H9 (cell line): ENCODE measurements around the gene EEF1AKMT3. TPM values are rescaled to one million over a fixed set of nuclear protein-coding genes. Genes with fewer than 3 reads are reported as not detected.

Experiments
- DNase-seq: peaks from one replicate; pipeline ENCODE4 v3.0.0-alpha.2; 2017
- H2AFZ ChIP-seq: one replicate; pipeline ENCODE4 v1.6.1; 2013; ENCODE audit warnings: mild to moderate bottlenecking, low read length, control low read depth, moderate library complexity
- H2AK5ac ChIP-seq: 2 replicates; pipeline ENCODE4 v1.6.1; 2013; ENCODE audit warnings: low read length, control low read depth, mixed read lengths; ENCODE audit not compliant: insufficient read length
- H2BK120ac ChIP-seq: one replicate; pipeline ENCODE4 v1.6.1; 2013; ENCODE audit warnings: low read depth, mild to moderate bottlenecking, low read length, control low read depth, inconsistent platforms; ENCODE audit not compliant: poor library complexity, severe bottlenecking
- H2BK12ac ChIP-seq: 2 replicates; pipeline ENCODE4 v1.6.1; 2013; ENCODE audit warnings: low read length, control low read depth, mixed read lengths, low read depth; ENCODE audit not compliant: insufficient read length
- H2BK15ac ChIP-seq: 2 replicates; pipeline ENCODE4 v1.6.1; 2013; ENCODE audit warnings: low read depth, low read length, control low read depth
- H2BK20ac ChIP-seq: one replicate; pipeline ENCODE4 v1.6.1; 2013; ENCODE audit warnings: low read depth, mild to moderate bottlenecking, low read length, control low read depth, inconsistent platforms; ENCODE audit not compliant: poor library complexity, severe bottlenecking
- H2BK5ac ChIP-seq: 2 replicates; pipeline ENCODE4 v1.6.1; 2013; ENCODE audit warnings: low read length, control low read depth, mixed read lengths; ENCODE audit not compliant: insufficient read length
- H3K14ac ChIP-seq: 2 replicates; pipeline ENCODE4 v1.6.1; 2013; ENCODE audit warnings: low read length, control low read depth; ENCODE audit not compliant: insufficient read depth
- H3K18ac ChIP-seq: 2 replicates; pipeline ENCODE4 v1.6.1; 2013; ENCODE audit warnings: low read depth, mild to moderate bottlenecking, mixed read lengths, low read length, control low read depth; ENCODE audit not compliant: insufficient read length
- H3K23ac ChIP-seq: 2 replicates; pipeline ENCODE4 v1.6.1; 2013; ENCODE audit warnings: low read length, control low read depth, mixed read lengths, low read depth; ENCODE audit not compliant: insufficient read length
- H3K23me2 ChIP-seq: 2 replicates; pipeline ENCODE4 v1.6.1; 2013; ENCODE audit warnings: low read depth, mild to moderate bottlenecking, mixed read lengths, low read length, control low read depth; ENCODE audit not compliant: insufficient read length, poor library complexity, severe bottlenecking
- H3K27ac ChIP-seq: 2 replicates; pipeline ENCODE4 v1.5.1; 2013; ENCODE audit warnings: low read length, control low read depth, mixed read lengths, low read depth; ENCODE audit not compliant: insufficient read length
- H3K27me3 ChIP-seq: 2 replicates; pipeline ENCODE4 v1.6.1; 2013; ENCODE audit warnings: low read length, control low read depth, inconsistent platforms; ENCODE audit not compliant: insufficient read depth
- H3K4ac ChIP-seq: 2 replicates; pipeline ENCODE4 v1.6.1; 2013; ENCODE audit warnings: low read depth, mild to moderate bottlenecking, control low read depth, inconsistent platforms, low read length, moderate library complexity
- H3K4me1 ChIP-seq: 2 replicates; pipeline ENCODE4 v1.6.1; 2013; ENCODE audit warnings: low read length, control low read depth, inconsistent platforms; ENCODE audit not compliant: insufficient read depth
- H3K4me2 ChIP-seq: 2 replicates; pipeline ENCODE4 v1.6.1; 2013; ENCODE audit warnings: low read length, control low read depth, mixed read lengths; ENCODE audit not compliant: insufficient read length, insufficient read depth
- H3K56ac ChIP-seq: 2 replicates; pipeline ENCODE4 v1.6.1; 2013; ENCODE audit warnings: low read depth, mild to moderate bottlenecking, mixed read lengths, low read length, control low read depth; ENCODE audit not compliant: insufficient read length
- H3K79me1 ChIP-seq: 2 replicates; pipeline ENCODE4 v1.6.1; 2013; ENCODE audit warnings: low read depth, mild to moderate bottlenecking, moderate library complexity, low read length, control low read depth, inconsistent platforms; ENCODE audit not compliant: insufficient read depth, poor library complexity, severe bottlenecking
- H3K79me2 ChIP-seq: 2 replicates; pipeline ENCODE4 v1.6.1; 2013; ENCODE audit warnings: low read length, control low read depth, inconsistent platforms; ENCODE audit not compliant: insufficient read depth
- H3K9ac ChIP-seq: 2 replicates; pipeline ENCODE4 v1.6.1; 2013; ENCODE audit warnings: low read length, control low read depth, mixed read lengths; ENCODE audit not compliant: insufficient read length; ENCODE audit errors: extremely low read depth
- H3K9me3 ChIP-seq: one replicate; pipeline ENCODE4 v1.6.1; 2013; ENCODE audit warnings: low read depth, low read length, inconsistent platforms; ENCODE audit not compliant: control insufficient read depth
- H3T11ph ChIP-seq: one replicate; pipeline ENCODE4 v1.6.1; 2013; ENCODE audit warnings: mild to moderate bottlenecking, low read length, control low read depth, inconsistent platforms
- H4K20me1 ChIP-seq: one replicate; pipeline ENCODE4 v1.6.1; 2013; ENCODE audit not compliant: control insufficient read depth, insufficient read length, insufficient read depth
- H4K5ac ChIP-seq: 2 replicates; pipeline ENCODE4 v1.6.1; 2013; ENCODE audit warnings: low read depth, mild to moderate bottlenecking, mixed read lengths, low read length, control low read depth; ENCODE audit not compliant: insufficient read length
- H4K8ac ChIP-seq: replicated peaks from 2 replicates; pipeline ENCODE4 v1.6.1; 2013; ENCODE audit warnings: low read length, control low read depth, mixed read lengths, low read depth; ENCODE audit not compliant: insufficient read length
- H4K91ac ChIP-seq: 2 replicates; pipeline ENCODE4 v1.6.1; 2013; ENCODE audit warnings: low read depth, mild to moderate bottlenecking, moderate library complexity, mixed read lengths, low read length, control low read depth; ENCODE audit not compliant: insufficient read length
- H3K27ac Mint-ChIP-seq, 3 experiments: 2 replicates in 2 of 3; 3 replicates in 1 of 3; pipeline ENCODE4 v1.8.0; 2020 to 2021; ENCODE audit warnings: mixed read lengths in 3 of 3, mild to moderate bottlenecking in 1 of 3, moderate library complexity in 1 of 3
- H3K27me3 Mint-ChIP-seq: 2 replicates; pipeline ENCODE4 v1.8.0; 2021; ENCODE audit warnings: low read depth, mild to moderate bottlenecking, moderate library complexity, mixed read lengths
- H3K36me3 Mint-ChIP-seq, 3 experiments: 2 replicates in 2 of 3; 3 replicates in 1 of 3; pipeline ENCODE4 v1.8.0; 2020 to 2021; ENCODE audit warnings: low read depth in 3 of 3, mixed read lengths in 3 of 3; ENCODE audit not compliant: insufficient read depth in 1 of 3
- H3K4me1 Mint-ChIP-seq, 2 experiments: 2 replicates each; pipeline ENCODE4 v1.8.0; 2020; ENCODE audit warnings: mixed read lengths in 2 of 2
- H3K4me3 Mint-ChIP-seq, 2 experiments: 2 replicates in 1 of 2; 3 replicates in 1 of 2; pipeline ENCODE4 v1.8.0; 2020 to 2021; ENCODE audit warnings: mild to moderate bottlenecking in 2 of 2, mixed read lengths in 2 of 2, moderate library complexity in 1 of 2
- H3K9me3 Mint-ChIP-seq, 2 experiments: 2 replicates in 1 of 2; 3 replicates in 1 of 2; pipeline ENCODE4 v1.8.0; 2020; ENCODE audit warnings: mild to moderate bottlenecking in 2 of 2, mixed read lengths in 2 of 2, moderate library complexity in 1 of 2
- CTCF ChIP-seq: fragments of 200-600 bp; sonication (generic); conservative IDR thresholded peaks from 3 replicates; pipeline ENCODE4 v1.8.0; 2021; ENCODE audit warnings: antibody characterized with exemption, mild to moderate bottlenecking
- WGBS: extraction: QIAGEN DNeasy Blood & Tissue Kit; methylation state at CpG from one replicate; pipeline ENCODE4 v1.1.7; 2013; ENCODE audit warnings: missing lambda C conversion rate, low lambda C conversion rate, mixed read lengths; ENCODE audit not compliant: insufficient read length; ENCODE audit errors: extremely low coverage; 5-methylcytosine and 5-hydroxymethylcytosine counted together
- total RNA-seq: library from RNA; stranded (reverse); gene quantifications from 2 replicates; pipeline ENCODE4 v1.2.1, GENCODE V29; 2021

Gene EEF1AKMT3
- total RNA-seq, 1 experiment from 2014 or later: 2.9 TPM

- Mint-ChIP-seq H3K4me3 (peak within 1 kb of the TSS; percentile 100), H3K27me3 (no peaks in the 10 kb centered on the region), H3K9me3 (peaks cover 0 to 3% of the 10 kb centered on the region in 2 experiments; a peak in 2 of 5 replicates), H3K36me3 (peaks cover 18 to 36% (median 24%) of the 10 kb centered on the region in 3 experiments), H3K27ac (peak within 1 kb of the TSS; percentile 96 to 99 (median 99)), H3K4me1 (peaks cover 4 to 7% of the 10 kb centered on the region in 2 experiments)
- peak; percentile 95 for DNase-seq
- TF ChIP-seq CTCF: peak; percentile 93
- H3K4ac ChIP-seq: no peak within 1 kb of the TSS
- H3K9ac ChIP-seq: peak within 1 kb of the TSS; percentile 91
- no peak within 1 kb of the TSS for H3K27ac ChIP-seq
- no peak within 1 kb of the TSS for H2BK12ac ChIP-seq
- H4K8ac ChIP-seq: no peak within 1 kb of the TSS
- no peak within 1 kb of the TSS; the same call in 1 of the 2 replicates for H3K14ac ChIP-seq
- H4K91ac ChIP-seq: no peak within 1 kb of the TSS
- H3K79me1 ChIP-seq: no peaks in the 10 kb centered on the region
- peak within 1 kb of the TSS; percentile 33 for H3K4me2 ChIP-seq
- no CpG with 5 or more reads among the region's 45 CpGs for WGBS
- H2AFZ ChIP-seq: no peak within 1 kb of the TSS
- H3K23me2 ChIP-seq: peaks cover 5% of the 10 kb centered on the region
- no peak within 1 kb of the TSS for H2BK15ac ChIP-seq
- H3K79me2 ChIP-seq: no peaks in the 10 kb centered on the region; the same call in 1 of the 2 replicates
- H3K4me1 ChIP-seq: no peaks in the 10 kb centered on the region
- no peak within 1 kb of the TSS for H3K18ac ChIP-seq
- no peak within 1 kb of the TSS for H4K5ac ChIP-seq
- no peak within 1 kb of the TSS for H2BK20ac ChIP-seq
- H3K23ac ChIP-seq: no peak within 1 kb of the TSS
- no peak within 1 kb of the TSS for H3T11ph ChIP-seq
- H3K27me3 ChIP-seq: no peaks in the 10 kb centered on the region
- H3K9me3 ChIP-seq: no peaks in the 10 kb centered on the region
- H4K20me1 ChIP-seq: no peaks in the 10 kb centered on the region
- H2BK120ac ChIP-seq: no peak within 1 kb of the TSS
- no peak within 1 kb of the TSS for H2AK5ac ChIP-seq
- no peak within 1 kb of the TSS for H3K56ac ChIP-seq
- H2BK5ac ChIP-seq: no peak within 1 kb of the TSS
Observed at GRCh38 chr12:57782608-57783465, 10.4 kb downstream of the EEF1AKMT3 start, which contains the start of gene TSFM. TSFM (plus strand) TSS chr12:57782787; CDS start chr12:57782802, 15 bp downstream.
